Heart left ventricle (tissue), 16 donors: ENCODE data around the gene GSG1L. TPM values are rescaled to one million over a fixed set of nuclear protein-coding genes. Genes with fewer than 3 reads are reported as not detected.

ENCODE experiments used
- ATAC-seq, 4 donors: fragments of 200-7000 bp; cut with Tn5 transposase; one replicate each; pipeline ENCODE4 v1.9.1; 2020 to 2022; ENCODE audit warnings: moderate library complexity in 4 of 4, mild to moderate bottlenecking in 3 of 4, moderate number of reproducible peaks in 1 of 4
- DNase-seq, 5 donors: peaks; one replicate each; pipeline ENCODE4 v3.0.0-alpha.2; 2020
- H3K27ac ChIP-seq, 12 donors: fragments of 200-600 bp; sonication (generic) in 4 of 12; one replicate each; pipeline versions ENCODE4 v1.5.0 to v1.8.0; 2016 to 2022; ENCODE audit warnings: mild to moderate bottlenecking in 2 of 12
- H3K27me3 ChIP-seq, 9 donors: fragments of 200-600 bp; sonication (generic) in 2 of 9; one replicate each; pipeline versions ENCODE4 v1.5.1 to v1.8.0; 2016 to 2022; ENCODE audit warnings: mild to moderate bottlenecking in 3 of 9
- H3K36me3 ChIP-seq, 9 donors: fragments of 200-600 bp; sonication (generic) in 2 of 9; one replicate each; pipeline versions ENCODE4 v1.5.0 to v1.8.0; 2018 to 2022; ENCODE audit warnings: mild to moderate bottlenecking in 2 of 9
- H3K4me1 ChIP-seq, 12 donors: fragments of 200-600 bp; sonication (generic) in 4 of 12; one replicate each; pipeline versions ENCODE4 v1.5.0 to v1.8.0; 2016 to 2022; ENCODE audit warnings: mild to moderate bottlenecking in 3 of 12
- H3K4me3 ChIP-seq, 12 donors: fragments of 200-600 bp; sonication (generic) in 4 of 12; one replicate each; pipeline versions ENCODE4 v1.5.0 to v1.8.0; 2017 to 2022; ENCODE audit warnings: mild to moderate bottlenecking in 9 of 12, moderate library complexity in 4 of 12
- H3K9me3 ChIP-seq, 12 donors: fragments of 200-600 bp; sonication (generic) in 4 of 12; one replicate each; pipeline versions ENCODE4 v1.5.0 to v1.8.0; 2016 to 2022; ENCODE audit warnings: mild to moderate bottlenecking in 1 of 12
- POLR2A ChIP-seq, 2 donors: fragments of 450-650 bp; IDR thresholded peaks; one replicate each; pipeline ENCODE4 v1.6.1; 2017; ENCODE audit warnings: antibody characterized with exemption in 2 of 2, mild to moderate bottlenecking in 2 of 2, moderate library complexity in 2 of 2
- WGBS, 4 donors: extraction: QIAGEN DNeasy Blood & Tissue Kit in 2 of 4; methylation state at CpG; one replicate each; pipeline versions ENCODE4 v1.1.5 to v1.1.7; 2013 to 2018; 5-methylcytosine and 5-hydroxymethylcytosine counted together
- intact Hi-C, 10 donors: fragments of 100-400 bp; cut with DNase I; formaldehyde crosslinking; loops; one replicate each; pipeline versions ENCODE4 v1.11.1 to v1.14.2; 2022
- polyA plus RNA-seq, 2 donors: library from polyadenylated mRNA; stranded (reverse); fragments of 200-250 nt; gene quantifications; one replicate each; pipeline ENCODE4 v1.2.3, GENCODE V29; 2013
- total RNA-seq, 9 donors: library from RNA; depleted of rRNA in 2 of 9; stranded (reverse); fragments of >200 nt in 2 of 9; fragmentation: NEBNext Ultra II Directional in 3 of 9; extraction: Animal tissue kit (Norgen Biotek cat#: 25700) in 3 of 9; gene quantifications; one replicate each; pipeline versions ENCODE4 v1.1.0 to v1.2.4, GENCODE V29; 2016 to 2023
- TF ChIP-seq, protein P1 (sequence below), 12 donors: fragments of 200-600 bp; sonication (generic) in 4 of 12; IDR thresholded peaks; one replicate each; pipeline versions ENCODE4 v1.5.0 to v1.8.0; 2018 to 2022; ENCODE audit warnings: antibody characterized with exemption in 12 of 12, mild to moderate bottlenecking in 5 of 12
- donor health status: ischemic (EF 13 %, LVEDD 7.1; RV severe dilation, severe dysfunction).
- donor health status: healthy with polysubstance abuse.
- donor health status: DM: no; HTN: yes; CAD: no.
- donor health status: DM: no; HTN: no; CAD: no.
- donor health status: ischemic (EF 25% LVEDD 6.9; RV normal size, moderate dysfunction).
- donor health status: ischemic (EF 25% LVEDD 5.7; RV mildly dilated, moderate dysfunction).
- donor health status: healthy.
- donor health status: DM: yes; HTN: yes; CAD: no.
- donor health status: ischemic (EF 35%, LVEDD 5.7; RV mildly dilated, moderate dysfunction).
- donor health status: nonischemic (EF 11% LVEDD 7.7; RV severe dilation, severe dysfunction).
- donor health status: DM: yes; HTN: yes; CAD: no.
- donor health status: PGD.
- donor health status: ischemic (EF 29% LVEDD 5.4; RV normal size, mild dysfunction).
- donor health status: nonischemic (EF 23%, LVEDD 6.1; RV moderate dilation, normal function).

GSG1L gene
- total and polyA plus RNA-seq, 11 donors = 0.11 to 8.7 (median 1.8) TPM; not detected in 4

DNA sequence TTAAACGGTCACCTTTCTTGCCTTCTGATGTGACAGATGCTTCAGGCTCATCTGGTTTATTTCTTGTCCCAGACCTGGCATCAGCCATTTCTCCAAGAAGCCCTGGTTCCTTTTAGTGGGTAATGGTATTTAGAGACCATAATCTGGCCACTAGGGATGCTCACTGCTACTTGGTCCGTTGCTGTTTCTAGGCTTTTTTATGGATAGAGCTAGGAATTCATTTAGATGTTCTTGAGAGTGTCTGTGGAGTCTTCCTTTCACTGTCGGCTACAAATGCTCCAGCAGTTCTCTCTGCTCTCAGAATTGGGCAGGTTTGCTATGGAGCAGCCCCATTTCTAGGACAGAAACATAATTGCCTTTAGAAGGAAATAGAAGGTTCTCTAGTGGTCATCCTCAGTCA lies 299.1 kb downstream of the GSG1L start:
- ATAC-seq = no peak
- TF ChIP-seq, protein P1, sequence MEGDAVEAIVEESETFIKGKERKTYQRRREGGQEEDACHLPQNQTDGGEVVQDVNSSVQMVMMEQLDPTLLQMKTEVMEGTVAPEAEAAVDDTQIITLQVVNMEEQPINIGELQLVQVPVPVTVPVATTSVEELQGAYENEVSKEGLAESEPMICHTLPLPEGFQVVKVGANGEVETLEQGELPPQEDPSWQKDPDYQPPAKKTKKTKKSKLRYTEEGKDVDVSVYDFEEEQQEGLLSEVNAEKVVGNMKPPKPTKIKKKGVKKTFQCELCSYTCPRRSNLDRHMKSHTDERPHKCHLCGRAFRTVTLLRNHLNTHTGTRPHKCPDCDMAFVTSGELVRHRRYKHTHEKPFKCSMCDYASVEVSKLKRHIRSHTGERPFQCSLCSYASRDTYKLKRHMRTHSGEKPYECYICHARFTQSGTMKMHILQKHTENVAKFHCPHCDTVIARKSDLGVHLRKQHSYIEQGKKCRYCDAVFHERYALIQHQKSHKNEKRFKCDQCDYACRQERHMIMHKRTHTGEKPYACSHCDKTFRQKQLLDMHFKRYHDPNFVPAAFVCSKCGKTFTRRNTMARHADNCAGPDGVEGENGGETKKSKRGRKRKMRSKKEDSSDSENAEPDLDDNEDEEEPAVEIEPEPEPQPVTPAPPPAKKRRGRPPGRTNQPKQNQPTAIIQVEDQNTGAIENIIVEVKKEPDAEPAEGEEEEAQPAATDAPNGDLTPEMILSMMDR (IDR thresholded peaks at IDR 0.05) = no peak
- no peak for TF ChIP-seq POLR2A (IDR thresholded peaks at IDR 0.05)
- intact Hi-C loops = no loop called here

DNA sequence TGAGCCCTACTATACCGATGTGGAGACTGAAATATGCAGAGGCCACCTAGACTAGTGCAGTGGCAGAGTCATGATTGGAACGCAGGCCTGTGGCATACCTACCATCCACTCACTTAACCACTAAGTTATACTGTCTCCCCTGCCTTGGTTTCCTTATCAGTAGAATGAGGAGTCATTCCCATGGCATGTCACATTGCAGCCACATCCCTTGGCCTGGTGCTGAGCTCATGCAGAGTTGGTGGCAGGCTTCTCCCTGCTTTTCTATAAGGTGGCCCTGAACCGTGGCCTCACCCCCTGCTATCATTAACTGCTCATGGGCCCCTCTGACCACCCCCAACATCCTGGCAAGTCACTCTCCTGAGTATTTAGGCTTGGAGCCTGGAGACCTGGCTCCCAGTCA lies 301.1 kb downstream of the GSG1L start:
- no peak for TF ChIP-seq POLR2A (IDR thresholded peaks at IDR 0.05)
- TF ChIP-seq, protein P1 (IDR thresholded peaks at IDR 0.05) = no peak
- H3K27ac ChIP-seq = no peak overlapping the region
- intact Hi-C loops = no loop called here
- no peak overlapping the region for H3K4me3 ChIP-seq
- H3K4me1 ChIP-seq = peaks cover 0 to 12% (median 0%) of the 10 kb centered on the region in 12 donors
- no peaks in the 10 kb centered on the region for H3K27me3 ChIP-seq
- peaks cover 0 to 11% (median 7%) of the 10 kb centered on the region in 12 donors for H3K9me3 ChIP-seq
- ATAC-seq = peak in 2 of 4 donors; percentile 37 to 51
- DNase-seq = no peak
- peaks cover 0 to 63% (median 37%) of the 10 kb centered on the region in 9 donors for H3K36me3 ChIP-seq
- 86 to 90% (median 88%) methylated on average over 1 to 3 of the region's 3 CpGs for WGBS, 4 donors

More for the DNA sequence above, 299.1 kb downstream of the GSG1L start:
- 92 to 97% (median 95%) methylated on average over 3 of the region's 3 CpGs for WGBS, 4 donors
- DNase-seq = no peak
- H3K4me1 ChIP-seq = peaks cover 0 to 7% (median 0%) of the 10 kb centered on the region in 12 donors
- no peak overlapping the region for H3K27ac ChIP-seq
- H3K9me3 ChIP-seq = peaks cover 0 to 11% (median 7%) of the 10 kb centered on the region in 12 donors
- H3K36me3 ChIP-seq = peaks cover 0 to 68% (median 39%) of the 10 kb centered on the region in 9 donors
- no peak overlapping the region for H3K4me3 ChIP-seq
- H3K27me3 ChIP-seq = no peaks in the 10 kb centered on the region

DNA sequence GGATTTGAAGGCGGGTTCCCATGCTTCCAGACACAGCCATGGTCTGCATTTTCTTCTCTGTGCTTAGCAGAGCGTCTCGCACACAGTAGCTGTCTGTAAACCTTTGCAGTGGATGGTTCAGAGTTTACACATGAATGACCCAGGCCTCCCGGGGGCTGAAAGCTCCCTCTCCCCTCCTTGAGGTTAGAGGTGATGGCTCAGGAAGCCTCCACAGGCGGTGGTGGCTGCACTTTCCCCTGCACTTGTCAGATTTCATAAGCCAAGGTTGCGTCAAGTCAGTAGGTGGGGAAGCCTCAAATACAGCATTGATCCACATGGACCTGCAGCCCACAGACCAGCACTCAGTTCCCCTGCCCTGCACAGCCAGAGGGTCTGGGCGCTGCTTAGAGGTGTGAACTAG lies 301.7 kb downstream of the GSG1L start:
- H3K4me1 ChIP-seq = peaks cover 0 to 12% (median 0%) of the 10 kb centered on the region in 12 donors
- H3K27ac ChIP-seq = no peak overlapping the region
- intact Hi-C loops = no loop called here
- peaks cover 0 to 11% (median 7%) of the 10 kb centered on the region in 12 donors for H3K9me3 ChIP-seq
- WGBS, 4 donors = 86 to 97% (median 93%) methylated on average over 6 to 7 of the region's 7 CpGs
- H3K4me3 ChIP-seq = no peak overlapping the region
- DNase-seq (no peak), ATAC-seq (no peak)
- TF ChIP-seq, protein P1 (IDR thresholded peaks at IDR 0.05) = no peak
- TF ChIP-seq POLR2A (IDR thresholded peaks at IDR 0.05) = no peak
- peaks cover 0 to 61% (median 36%) of the 10 kb centered on the region in 9 donors for H3K36me3 ChIP-seq
- H3K27me3 ChIP-seq = no peaks in the 10 kb centered on the region

DNA sequence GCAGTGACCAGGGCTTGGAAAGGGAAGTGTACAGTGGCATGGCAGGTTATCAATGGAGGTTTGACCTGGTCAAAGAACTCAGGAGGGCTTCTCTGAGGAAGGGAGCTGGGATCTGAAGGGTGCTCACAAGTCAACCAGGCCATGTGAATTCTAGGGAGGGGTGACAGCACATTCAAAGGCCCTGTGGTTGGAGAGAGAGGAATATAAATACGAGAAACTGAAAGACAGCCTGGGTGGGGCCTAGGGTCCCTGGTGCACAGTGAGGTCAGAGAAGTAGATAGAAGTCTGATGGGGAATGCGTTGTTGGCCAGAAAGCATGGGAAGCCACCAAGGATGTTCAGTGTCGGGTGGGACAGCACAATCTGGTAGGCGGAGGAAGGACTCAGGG lies 302.7 kb downstream of the GSG1L start:
- no peak for ATAC-seq
- H3K36me3 ChIP-seq = peaks cover 0 to 60% (median 30%) of the 10 kb centered on the region in 9 donors
- no peak for DNase-seq
- intact Hi-C loops = no loop called here
- TF ChIP-seq, protein P1 (IDR thresholded peaks at IDR 0.05) = no peak
- no peak for TF ChIP-seq POLR2A (IDR thresholded peaks at IDR 0.05)
- no peak overlapping the region for H3K4me3 ChIP-seq
- peaks cover 0 to 12% (median 0%) of the 10 kb centered on the region in 12 donors for H3K4me1 ChIP-seq
- no peaks in the 10 kb centered on the region for H3K27me3 ChIP-seq
- no peak overlapping the region for H3K27ac ChIP-seq
- 95 to 98% (median 96%) methylated on average over 4 of the region's 4 CpGs for WGBS, 4 donors
- peaks cover 0 to 11% (median 7%) of the 10 kb centered on the region in 12 donors for H3K9me3 ChIP-seq
